Duodenal mucosa (tissue), 2 donors: Measurements from ENCODE around the gene ATRN.

Experiments used
- H3K27ac ChIP-seq: one replicate; pipeline ENCODE4 v1.7.0; 2013; ENCODE audit warnings: low read depth, low read length
- H3K27me3 ChIP-seq, 2 donors: one replicate each; pipeline ENCODE4 v1.7.0; 2013; ENCODE audit warnings: low read length in 2 of 2, control low read depth in 1 of 2; ENCODE audit not compliant: insufficient read depth in 2 of 2, control insufficient read depth in 1 of 2
- H3K36me3 ChIP-seq, 2 donors: one replicate each; pipeline ENCODE4 v1.7.0; 2013; ENCODE audit warnings: low read length in 2 of 2, control low read depth in 1 of 2; ENCODE audit not compliant: insufficient read depth in 2 of 2, control insufficient read depth in 1 of 2
- H3K4me1 ChIP-seq, 2 donors: one replicate each; pipeline ENCODE4 v1.7.0; 2013; ENCODE audit warnings: low read length in 2 of 2, control low read depth in 1 of 2; ENCODE audit not compliant: insufficient read depth in 2 of 2, control insufficient read depth in 1 of 2
- H3K4me3 ChIP-seq, 2 donors: one replicate each; pipeline ENCODE4 v1.7.0; 2013; ENCODE audit warnings: low read length in 2 of 2, low read depth in 1 of 2
- H3K9ac ChIP-seq, 2 donors: one replicate each; pipeline ENCODE4 v1.7.0; 2013; ENCODE audit warnings: low read length in 2 of 2, low read depth in 1 of 2
- H3K9me3 ChIP-seq, 2 donors: one replicate each; pipeline ENCODE4 v1.7.0; 2013; ENCODE audit warnings: low read length in 2 of 2, control low read depth in 1 of 2; ENCODE audit not compliant: control insufficient read depth in 1 of 2

The ATRN gene

GRCh38 chr20:3679749-3680700, 209.2 kb downstream of the ATRN start:
- Histone ChIP-seq H3K9me3 (no peaks in the 10 kb centered on the region), H3K4me1 (no peaks in the 10 kb centered on the region)

GRCh38 chr20:3680701-3681351, 210.0 kb downstream of the ATRN start:
- H3K27me3 ChIP-seq, result peaks cover 23 to 28% of the 10 kb centered on the region in 2 donors
- no peaks in the 10 kb centered on the region for H3K4me1 ChIP-seq
- peak overlapping the region in 1 of 2 donors; percentile 1 for H3K9ac ChIP-seq
- H3K9me3 ChIP-seq, result no peaks in the 10 kb centered on the region
- H3K36me3 ChIP-seq, result no peaks in the 10 kb centered on the region
- peak overlapping the region in 1 of 2 donors; percentile 35 for H3K4me3 ChIP-seq
- peak overlapping the region; percentile 10 for H3K27ac ChIP-seq

More at GRCh38 chr20:3679749-3680700, 209.2 kb downstream of the ATRN start:
- Histone ChIP-seq H3K9ac (no peak overlapping the region), H3K27ac (peak overlapping the region; percentile 10), H3K27me3 (peaks cover 30 to 32% of the 10 kb centered on the region in 2 donors), H3K4me3 (no peak overlapping the region), H3K36me3 (no peaks in the 10 kb centered on the region)

- peaks cover 1% of the 10 kb centered on the region in 2 donors for H3K4me1 ChIP-seq
These were observed 210.6 kb downstream of the ATRN start for GRCh38 chr20:3681352-3681930.

DNA sequence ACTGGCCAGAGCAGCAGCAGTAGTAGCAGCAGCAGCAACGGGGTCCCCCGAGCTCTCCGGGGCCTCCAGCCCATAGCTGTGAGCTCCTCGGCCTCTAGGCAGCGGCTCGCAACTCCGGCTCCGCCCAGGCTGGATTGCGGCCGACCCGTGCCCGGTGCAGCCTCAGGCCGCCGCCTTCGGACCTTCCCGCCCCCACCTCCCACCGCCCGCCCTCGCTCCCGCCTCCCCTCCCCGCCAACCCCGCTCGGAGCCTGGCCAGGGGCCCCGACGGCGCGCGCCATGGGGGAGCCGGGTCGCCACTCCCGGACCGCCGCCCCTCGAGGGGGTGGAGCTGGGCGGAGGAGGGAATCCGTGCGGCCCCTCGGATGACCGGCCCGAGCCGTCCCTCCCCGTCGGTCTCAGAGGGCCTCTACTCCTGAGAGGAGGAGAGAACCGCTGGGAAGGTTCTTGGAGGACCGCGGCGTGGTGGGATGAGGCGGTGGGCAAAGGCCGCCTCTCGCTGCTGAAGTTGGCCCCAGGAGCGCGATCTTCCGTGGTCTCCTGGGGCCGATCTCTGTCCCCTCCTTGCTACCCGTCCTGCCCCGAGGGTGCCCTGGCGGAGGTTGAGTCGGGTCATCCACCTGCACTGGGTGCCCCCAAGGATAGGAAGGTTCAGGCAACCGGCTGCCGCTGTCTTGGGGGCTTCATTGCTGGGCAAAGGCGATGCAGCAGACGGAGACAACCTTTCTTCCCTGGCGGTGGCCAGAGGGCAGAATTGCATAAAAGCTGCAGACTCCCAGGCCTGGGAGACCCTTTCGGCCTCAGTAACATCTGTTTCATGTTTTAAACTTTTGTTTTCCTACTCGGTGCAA, 211.3 kb downstream of the ATRN start, which contains the start of gene ADAM33:
Gene ADAM33 (minus strand): TSS at position 80 of the 851 bp plus-strand sequence. CDS start 6 bp downstream, at position 74.
- H3K36me3 ChIP-seq, result no peaks in the 10 kb centered on the region
- H3K4me3 ChIP-seq, result peak within 1 kb of the TSS; percentile 35 to 50
- H3K27ac ChIP-seq, result peak within 1 kb of the TSS; percentile 42
- H3K9me3 ChIP-seq, result no peaks in the 10 kb centered on the region
- H3K9ac ChIP-seq, result peak within 1 kb of the TSS in 1 of 2 donors; percentile 1
- peaks cover 8% of the 10 kb centered on the region in 2 donors for H3K4me1 ChIP-seq
- H3K27me3 ChIP-seq, result peaks cover 20 to 25% of the 10 kb centered on the region in 2 donors

More at GRCh38 chr20:3681352-3681930, 210.6 kb downstream of the ATRN start:
- peaks cover 20 to 25% of the 10 kb centered on the region in 2 donors for H3K27me3 ChIP-seq
- H3K9me3 ChIP-seq, result no peaks in the 10 kb centered on the region
- H3K9ac ChIP-seq, result peak overlapping the region in 1 of 2 donors; percentile 1
- no peaks in the 10 kb centered on the region for H3K36me3 ChIP-seq
- peak overlapping the region; percentile 35 to 50 for H3K4me3 ChIP-seq
- H3K27ac ChIP-seq, result peak overlapping the region; percentile 42

DNA sequence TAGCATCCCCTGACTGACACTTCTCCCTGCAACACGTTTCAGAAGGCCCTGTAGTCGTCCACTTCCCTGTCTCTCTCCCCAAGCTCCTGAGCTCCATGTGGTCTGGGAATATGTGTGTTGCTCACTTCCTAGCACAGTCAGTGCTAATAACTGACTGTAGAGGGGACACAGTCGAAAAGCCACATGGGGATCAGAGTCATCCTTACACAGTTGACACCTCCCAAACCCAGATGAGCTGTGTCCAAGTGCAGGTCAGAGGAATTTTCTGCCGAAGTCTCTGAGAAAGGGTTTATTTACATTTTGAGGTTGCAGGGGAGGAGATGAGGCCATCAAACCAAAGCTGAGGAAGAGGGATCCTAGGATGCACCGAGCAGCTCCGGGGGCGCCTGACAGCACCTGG, 214.5 kb downstream of the ATRN start:
- Histone ChIP-seq H3K27me3 (peaks cover 19 to 23% of the 10 kb centered on the region in 2 donors), H3K27ac (no peak overlapping the region), H3K4me1 (peaks cover 11 to 15% of the 10 kb centered on the region in 2 donors), H3K9ac (no peak overlapping the region), H3K9me3 (no peaks in the 10 kb centered on the region), H3K4me3 (no peak overlapping the region), H3K36me3 (no peaks in the 10 kb centered on the region)

DNA sequence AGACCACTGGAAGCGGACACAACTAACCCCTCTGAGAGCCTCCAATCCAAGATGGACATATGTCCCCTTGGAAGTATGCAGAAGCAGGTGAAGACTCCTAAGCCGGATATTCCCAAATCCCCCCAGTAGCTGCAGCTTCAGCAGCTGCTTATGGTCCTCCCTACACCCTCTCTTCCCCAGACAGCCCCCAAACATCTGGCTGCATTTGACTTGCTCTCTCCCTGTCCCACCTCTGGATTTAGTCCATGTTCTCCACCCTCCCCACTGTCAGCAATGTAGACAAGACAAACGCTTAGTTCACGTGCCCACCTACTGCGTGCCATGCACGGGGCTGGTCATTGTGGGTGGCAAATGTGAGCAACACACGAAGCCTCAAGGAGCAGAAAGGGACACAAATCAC, 215.6 kb downstream of the ATRN start:
- Histone ChIP-seq H3K4me3 (no peak overlapping the region), H3K4me1 (peaks cover 11 to 15% of the 10 kb centered on the region in 2 donors), H3K9ac (no peak overlapping the region), H3K36me3 (no peaks in the 10 kb centered on the region), H3K27ac (no peak overlapping the region), H3K27me3 (peaks cover 9 to 13% of the 10 kb centered on the region in 2 donors), H3K9me3 (no peaks in the 10 kb centered on the region)

DNA sequence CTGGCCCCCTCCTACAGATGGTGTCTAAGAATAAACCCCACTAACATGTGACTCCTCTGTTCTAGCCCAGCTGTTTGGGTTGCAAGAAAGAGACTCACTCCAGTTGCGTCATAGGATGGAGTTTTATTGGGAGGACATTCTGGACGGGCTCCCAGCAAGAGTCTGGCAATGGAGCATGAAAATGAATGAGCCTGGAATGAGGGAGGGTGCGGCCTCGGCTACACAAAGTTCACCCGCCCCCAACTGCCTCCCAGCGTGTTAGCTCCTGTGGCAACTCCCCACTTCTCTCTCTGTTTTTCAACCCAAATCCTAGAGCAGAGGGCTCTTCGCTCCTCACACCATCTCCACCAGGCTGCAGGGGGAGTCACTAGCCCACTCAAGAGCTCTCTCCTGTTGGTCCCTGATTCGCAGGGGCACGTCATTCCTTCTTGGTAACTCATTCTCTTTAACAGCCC, 216.1 kb downstream of the ATRN start:
- H3K27ac ChIP-seq, result no peak overlapping the region
- no peak overlapping the region for H3K4me3 ChIP-seq

DNA sequence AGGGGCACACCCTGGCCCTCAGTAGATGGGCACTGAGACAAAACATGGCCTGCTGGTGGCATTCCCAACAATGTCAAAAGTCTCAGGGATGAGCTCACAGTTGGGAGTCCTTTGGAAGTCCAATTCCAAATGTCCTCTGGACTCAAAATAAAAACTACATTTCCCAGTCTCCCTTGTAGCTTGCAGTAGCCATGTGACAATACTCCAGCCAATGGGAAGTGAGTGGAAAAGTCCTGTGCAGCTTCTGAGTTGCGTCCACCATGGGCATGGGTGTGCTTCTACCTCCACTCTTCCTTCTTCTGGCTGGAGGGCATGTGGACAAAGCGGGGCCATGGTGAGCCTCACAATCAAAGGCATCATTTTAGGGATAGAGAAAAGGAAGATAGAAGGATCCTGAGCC, 216.8 kb downstream of the ATRN start:
- Histone ChIP-seq H3K27ac (no peak overlapping the region), H3K4me1 (peaks cover 11 to 15% of the 10 kb centered on the region in 2 donors), H3K36me3 (no peaks in the 10 kb centered on the region), H3K9ac (no peak overlapping the region), H3K4me3 (no peak overlapping the region), H3K9me3 (no peaks in the 10 kb centered on the region), H3K27me3 (peaks cover 0 to 3% of the 10 kb centered on the region in 2 donors)

More for the DNA sequence above, 216.1 kb downstream of the ATRN start:
- H3K36me3 ChIP-seq, result no peaks in the 10 kb centered on the region
- H3K9ac ChIP-seq, result no peak overlapping the region
- peaks cover 11 to 15% of the 10 kb centered on the region in 2 donors for H3K4me1 ChIP-seq
- H3K9me3 ChIP-seq, result no peaks in the 10 kb centered on the region
- peaks cover 5 to 8% of the 10 kb centered on the region in 2 donors for H3K27me3 ChIP-seq

GRCh38 chr20:3689978-3690377, 219.2 kb downstream of the ATRN start:
- H3K27ac ChIP-seq, result no peak overlapping the region
- peaks cover 11 to 15% of the 10 kb centered on the region in 2 donors for H3K4me1 ChIP-seq
- H3K9ac ChIP-seq, result no peak overlapping the region
- H3K4me3 ChIP-seq, result no peak overlapping the region
- H3K36me3 ChIP-seq, result no peaks in the 10 kb centered on the region
- H3K27me3 ChIP-seq, result peaks cover 0 to 3% of the 10 kb centered on the region in 2 donors
- H3K9me3 ChIP-seq, result no peaks in the 10 kb centered on the region
